GM20431 (cell line): ENCODE measurements around the gene FAM222A.

ENCODE experiments used
- in situ Hi-C: fragments of 300-500 bp; cut with MseI, MboI; formaldehyde crosslinking; loops from one replicate; pipeline ENCODE4 v1.15.0; 2020; ENCODE audit warnings: low sequenced_read_pairs; ENCODE audit not compliant: unreplicated experiment

Gene FAM222A

GRCh38 chr12:109756457-109756856 lies 42.8 kb downstream of the FAM222A start:
- in situ Hi-C loops: no loop called here

GRCh38 chr12:109757671-109758265 lies 44.1 kb downstream of the FAM222A start:
- in situ Hi-C loops: no loop called here

GRCh38 chr12:109758426-109759420 lies 45.1 kb downstream of the FAM222A start:
- in situ Hi-C loops: no loop called here

- in situ Hi-C loops: no loop called here
These were observed 46.0 kb downstream of the FAM222A start for GRCh38 chr12:109759595-109759994.

- in situ Hi-C loops: no loop called here
These were observed 46.7 kb downstream of the FAM222A start for GRCh38 chr12:109760031-109760929.

- in situ Hi-C loops: no loop called here
These were observed 47.6 kb downstream of the FAM222A start for GRCh38 chr12:109760930-109761921.

- in situ Hi-C loops: no loop called here
These were observed 48.5 kb downstream of the FAM222A start for GRCh38 chr12:109762071-109762672.

- in situ Hi-C loops: no loop called here
These were observed 49.1 kb downstream of the FAM222A start for GRCh38 chr12:109762673-109763191.

GRCh38 chr12:109763201-109763841 lies 49.7 kb downstream of the FAM222A start:
- in situ Hi-C loops: no loop called here

GRCh38 chr12:109764123-109764522 lies 50.5 kb downstream of the FAM222A start:
- in situ Hi-C loops: no loop called here

GRCh38 chr12:109764776-109765445 lies 51.3 kb downstream of the FAM222A start:
- in situ Hi-C loops: no loop called here

- in situ Hi-C loops: no loop called here
These were observed 51.8 kb downstream of the FAM222A start for GRCh38 chr12:109765446-109765810.

GRCh38 chr12:109766251-109766778 lies 52.7 kb downstream of the FAM222A start:
- in situ Hi-C loops: no loop called here

- in situ Hi-C loops: no loop called here
These were observed 53.8 kb downstream of the FAM222A start for GRCh38 chr12:109767456-109767855.

- in situ Hi-C loops: no loop called here
These were observed 54.6 kb downstream of the FAM222A start for GRCh38 chr12:109767991-109768900.

- in situ Hi-C loops: no loop called here
These were observed 55.5 kb downstream of the FAM222A start for GRCh38 chr12:109768901-109769670.
